Panc1 (cell line): ENCODE measurements around the gene CSPG5.

Experiments
- POLR2AphosphoS5 ChIP-seq: IDR thresholded peaks from 2 replicates; pipeline ENCODE4 v1.6.1; 2012; ENCODE audit warnings: mild to moderate bottlenecking, low read depth, low read length, moderate library complexity
- TCF7L2 ChIP-seq: IDR thresholded peaks from 2 replicates; pipeline ENCODE4 v1.6.1; 2011; ENCODE audit warnings: mild to moderate bottlenecking, low read depth, low read length, inconsistent platforms
- TF ChIP-seq, protein P1 (sequence below): fragments of 450-650 bp; IDR thresholded peaks from 2 replicates; pipeline ENCODE4 v1.5.1; 2017; ENCODE audit warnings: mild to moderate bottlenecking
- TF ChIP-seq, protein P2 (sequence below), 2 experiments: IDR thresholded peaks; 2 replicates each; pipeline ENCODE4 v1.6.1; 2011 to 2012; ENCODE audit warnings: low read depth in 2 of 2, control low read depth in 1 of 2, low read length in 1 of 2, mild to moderate bottlenecking in 1 of 2, moderate library complexity in 1 of 2; ENCODE audit not compliant: insufficient read depth in 1 of 2

DNA sequence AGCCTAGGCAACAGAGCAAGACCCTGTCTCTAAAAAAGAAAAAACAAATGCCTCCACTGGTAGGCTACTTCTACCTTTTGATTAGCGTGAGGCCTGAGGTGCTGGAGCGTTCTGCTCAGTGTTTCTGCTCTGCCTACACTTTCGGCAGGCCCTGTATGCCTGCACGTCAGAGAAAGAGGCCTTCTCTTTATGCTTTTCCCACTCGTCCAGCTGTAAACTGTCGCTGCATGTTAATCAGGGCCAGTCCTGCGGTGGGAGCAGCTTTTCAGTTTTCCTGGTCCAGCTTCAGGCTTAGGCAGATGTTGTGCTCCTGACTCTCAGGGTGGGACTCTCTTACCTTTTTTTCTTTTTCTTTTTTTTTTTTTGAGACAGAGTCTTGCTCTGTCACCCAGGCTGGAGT, 25.3 kb downstream of the CSPG5 start:
- TF ChIP-seq, protein P1, sequence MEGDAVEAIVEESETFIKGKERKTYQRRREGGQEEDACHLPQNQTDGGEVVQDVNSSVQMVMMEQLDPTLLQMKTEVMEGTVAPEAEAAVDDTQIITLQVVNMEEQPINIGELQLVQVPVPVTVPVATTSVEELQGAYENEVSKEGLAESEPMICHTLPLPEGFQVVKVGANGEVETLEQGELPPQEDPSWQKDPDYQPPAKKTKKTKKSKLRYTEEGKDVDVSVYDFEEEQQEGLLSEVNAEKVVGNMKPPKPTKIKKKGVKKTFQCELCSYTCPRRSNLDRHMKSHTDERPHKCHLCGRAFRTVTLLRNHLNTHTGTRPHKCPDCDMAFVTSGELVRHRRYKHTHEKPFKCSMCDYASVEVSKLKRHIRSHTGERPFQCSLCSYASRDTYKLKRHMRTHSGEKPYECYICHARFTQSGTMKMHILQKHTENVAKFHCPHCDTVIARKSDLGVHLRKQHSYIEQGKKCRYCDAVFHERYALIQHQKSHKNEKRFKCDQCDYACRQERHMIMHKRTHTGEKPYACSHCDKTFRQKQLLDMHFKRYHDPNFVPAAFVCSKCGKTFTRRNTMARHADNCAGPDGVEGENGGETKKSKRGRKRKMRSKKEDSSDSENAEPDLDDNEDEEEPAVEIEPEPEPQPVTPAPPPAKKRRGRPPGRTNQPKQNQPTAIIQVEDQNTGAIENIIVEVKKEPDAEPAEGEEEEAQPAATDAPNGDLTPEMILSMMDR = no peak
- TF ChIP-seq POLR2AphosphoS5 = no peak
- TF ChIP-seq, protein P2, sequence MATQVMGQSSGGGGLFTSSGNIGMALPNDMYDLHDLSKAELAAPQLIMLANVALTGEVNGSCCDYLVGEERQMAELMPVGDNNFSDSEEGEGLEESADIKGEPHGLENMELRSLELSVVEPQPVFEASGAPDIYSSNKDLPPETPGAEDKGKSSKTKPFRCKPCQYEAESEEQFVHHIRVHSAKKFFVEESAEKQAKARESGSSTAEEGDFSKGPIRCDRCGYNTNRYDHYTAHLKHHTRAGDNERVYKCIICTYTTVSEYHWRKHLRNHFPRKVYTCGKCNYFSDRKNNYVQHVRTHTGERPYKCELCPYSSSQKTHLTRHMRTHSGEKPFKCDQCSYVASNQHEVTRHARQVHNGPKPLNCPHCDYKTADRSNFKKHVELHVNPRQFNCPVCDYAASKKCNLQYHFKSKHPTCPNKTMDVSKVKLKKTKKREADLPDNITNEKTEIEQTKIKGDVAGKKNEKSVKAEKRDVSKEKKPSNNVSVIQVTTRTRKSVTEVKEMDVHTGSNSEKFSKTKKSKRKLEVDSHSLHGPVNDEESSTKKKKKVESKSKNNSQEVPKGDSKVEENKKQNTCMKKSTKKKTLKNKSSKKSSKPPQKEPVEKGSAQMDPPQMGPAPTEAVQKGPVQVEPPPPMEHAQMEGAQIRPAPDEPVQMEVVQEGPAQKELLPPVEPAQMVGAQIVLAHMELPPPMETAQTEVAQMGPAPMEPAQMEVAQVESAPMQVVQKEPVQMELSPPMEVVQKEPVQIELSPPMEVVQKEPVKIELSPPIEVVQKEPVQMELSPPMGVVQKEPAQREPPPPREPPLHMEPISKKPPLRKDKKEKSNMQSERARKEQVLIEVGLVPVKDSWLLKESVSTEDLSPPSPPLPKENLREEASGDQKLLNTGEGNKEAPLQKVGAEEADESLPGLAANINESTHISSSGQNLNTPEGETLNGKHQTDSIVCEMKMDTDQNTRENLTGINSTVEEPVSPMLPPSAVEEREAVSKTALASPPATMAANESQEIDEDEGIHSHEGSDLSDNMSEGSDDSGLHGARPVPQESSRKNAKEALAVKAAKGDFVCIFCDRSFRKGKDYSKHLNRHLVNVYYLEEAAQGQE (IDR thresholded peaks at IDR 0.05; ENCODE audit: insufficient read depth in 1 of 2, low read depth in 2 of 2, low read length in 1 of 2) = no peak
- TF ChIP-seq TCF7L2 = no peak
